ENCODE data around the gene GTF3A. TPM values are rescaled to one million over a fixed set of nuclear protein-coding genes. Genes with fewer than 3 reads are reported as not detected.
"Not testable (repeated sequence)": the region's sequence is repeated elsewhere in the genome, so short reads cannot be mapped to it uniquely, and the experiment has no call there.

Gene GTF3A
- 137 and 162 TPM in 2 replicates for total RNA-seq (2014; rRNA removed; shearing (Covaris generic); ENCODE audit: low replicate concordance)

- peak; percentile 83 for DNase-seq (ENCODE audit: low read depth)
- in situ Hi-C loops (cut with HindIII; ENCODE audit: low pct_unique_long_range_greater_than_20kb, low sequenced_read_pairs): no loop called here
Observed at GRCh38 chr13:27424246-27425157, at the start of gene GTF3A. TSS of gene GTF3A (plus strand) at chr13:27424619.

- peak; percentile 57 for DNase-seq (ENCODE audit: low read depth)
- in situ Hi-C loops (cut with HindIII; ENCODE audit: low pct_unique_long_range_greater_than_20kb, low sequenced_read_pairs): no loop called here
Observed at GRCh38 chr13:27374650-27375049, 49.8 kb upstream of the GTF3A start.

DNA sequence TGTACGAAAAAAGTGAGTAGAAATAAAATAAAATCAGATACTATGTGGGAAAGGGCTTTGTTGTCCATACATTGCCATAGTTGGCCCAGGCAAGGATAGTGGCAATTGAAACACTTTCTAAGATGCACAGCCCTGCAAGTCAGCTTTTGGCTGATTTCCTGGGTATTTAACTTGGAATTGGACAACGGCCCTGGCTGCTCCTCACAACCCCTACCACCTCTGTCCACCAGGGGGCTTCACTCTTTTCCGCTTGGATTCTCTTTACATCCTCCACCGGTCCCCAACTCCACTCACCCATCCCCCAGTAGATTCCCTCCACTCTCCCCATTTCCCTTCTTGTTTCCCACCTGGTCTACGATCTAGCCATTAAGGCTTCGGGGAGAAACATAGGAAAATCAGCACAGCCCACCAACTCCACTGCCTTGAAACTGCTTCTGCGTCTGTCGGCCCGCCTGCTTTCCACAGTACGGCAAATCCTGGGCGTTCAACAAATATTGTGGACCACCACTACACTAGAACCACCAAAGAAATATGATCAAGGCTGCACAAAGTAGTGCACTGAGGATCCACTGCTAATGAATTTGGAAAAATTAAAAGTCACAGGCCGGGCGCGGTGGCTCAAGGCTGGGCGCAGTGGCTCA, 48.6 kb upstream of the GTF3A start:
- DNase-seq (ENCODE audit: low read depth): no peak
- in situ Hi-C loops (cut with HindIII; ENCODE audit: low pct_unique_long_range_greater_than_20kb, low sequenced_read_pairs): no loop called here

DNA sequence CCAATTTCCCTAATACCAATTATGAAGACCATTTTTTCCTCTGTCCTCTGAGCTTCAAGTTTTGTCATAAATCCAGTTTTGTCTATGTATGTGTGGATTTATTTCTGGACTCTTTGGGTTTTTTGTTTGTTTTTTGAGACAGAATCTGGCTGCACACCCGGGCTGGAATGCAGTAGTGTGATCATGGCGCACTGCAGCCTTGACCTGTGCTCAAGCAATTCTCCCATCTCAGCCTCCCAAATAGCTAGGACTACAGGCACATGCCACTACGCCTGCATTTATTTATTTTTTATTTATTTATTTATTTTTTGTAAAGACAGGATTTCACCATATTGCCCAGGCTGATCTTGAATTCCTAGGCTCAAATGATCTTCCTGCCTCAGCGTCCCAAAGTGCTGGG, 45.3 kb upstream of the GTF3A start:
- in situ Hi-C loops (cut with HindIII; ENCODE audit: low pct_unique_long_range_greater_than_20kb, low sequenced_read_pairs): no loop called here
- DNase-seq (ENCODE audit: low read depth): no peak

DNA sequence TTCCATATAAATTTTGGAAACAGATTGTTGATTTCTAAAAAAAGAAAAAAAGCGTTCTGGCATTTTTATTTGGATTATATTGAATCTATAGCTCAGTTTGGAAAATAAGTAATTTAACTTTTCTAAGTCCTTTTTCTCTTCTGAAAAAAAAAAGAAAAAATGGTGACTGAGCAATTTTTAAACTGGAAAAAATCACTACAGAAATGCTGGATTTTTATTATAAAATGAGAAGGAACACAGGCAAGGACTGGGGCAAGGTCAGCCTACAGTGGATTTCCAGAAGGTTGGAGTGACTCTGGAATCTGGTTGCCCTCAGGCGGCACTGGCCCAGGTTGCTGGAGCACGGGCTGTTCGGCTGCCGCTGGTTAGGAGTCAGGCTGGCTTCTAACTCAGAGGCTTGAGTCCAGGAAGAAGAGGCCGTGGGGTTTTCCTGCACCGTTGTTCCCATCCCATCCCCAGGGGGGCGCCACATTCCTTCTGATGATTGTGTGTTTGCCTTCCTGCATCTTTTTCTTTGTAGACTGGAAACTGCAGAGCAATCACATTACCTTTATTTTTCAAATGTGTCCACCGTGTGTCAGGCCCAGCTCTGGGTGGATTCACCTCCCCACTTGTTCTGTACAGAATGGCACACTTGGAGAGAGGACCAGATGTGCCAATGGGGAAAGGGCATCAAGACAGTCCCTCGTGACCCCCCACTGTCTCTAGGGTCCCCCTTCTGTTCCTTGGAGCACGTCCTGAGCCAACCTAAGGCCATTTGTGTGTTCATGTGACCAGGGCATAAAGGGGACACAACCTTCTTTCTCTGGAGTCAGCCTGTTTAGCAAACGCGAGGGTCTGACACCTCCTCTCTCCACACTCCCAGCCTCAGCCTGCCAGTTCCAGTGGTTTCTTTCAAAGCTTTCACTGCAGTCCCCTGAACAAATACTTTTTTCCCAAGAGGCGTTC, 44.5 kb upstream of the GTF3A start:
- in situ Hi-C loops (cut with HindIII; ENCODE audit: low pct_unique_long_range_greater_than_20kb, low sequenced_read_pairs): no loop called here
- DNase-seq (ENCODE audit: low read depth): peak; percentile 39

GRCh38 chr13:27381601-27382000, 42.8 kb upstream of the GTF3A start:
- in situ Hi-C loops (cut with HindIII; ENCODE audit: low pct_unique_long_range_greater_than_20kb, low sequenced_read_pairs): no loop called here

GRCh38 chr13:27383104-27383921, 41.1 kb upstream of the GTF3A start:
- DNase-seq (ENCODE audit: low read depth): peak; percentile 46
- in situ Hi-C loops (cut with HindIII; ENCODE audit: low pct_unique_long_range_greater_than_20kb, low sequenced_read_pairs): no loop called here

More at GRCh38 chr13:27381601-27382000, 42.8 kb upstream of the GTF3A start:
- no peak for DNase-seq (ENCODE audit: low read depth)

- DNase-seq (ENCODE audit: low read depth): no peak
- in situ Hi-C loops (cut with HindIII; ENCODE audit: low pct_unique_long_range_greater_than_20kb, low sequenced_read_pairs): no loop called here
Observed at GRCh38 chr13:27384285-27384684, 40.1 kb upstream of the GTF3A start.

- no peak for DNase-seq (ENCODE audit: low read depth)
Observed at GRCh38 chr13:27388241-27388640, 36.2 kb upstream of the GTF3A start.

GRCh38 chr13:27389891-27390290, 34.5 kb upstream of the GTF3A start:
- DNase-seq (ENCODE audit: low read depth): no peak
- in situ Hi-C loops (cut with HindIII; ENCODE audit: low pct_unique_long_range_greater_than_20kb, low sequenced_read_pairs): no loop called here

More at GRCh38 chr13:27388241-27388640, 36.2 kb upstream of the GTF3A start:
- in situ Hi-C loops (cut with HindIII; ENCODE audit: low pct_unique_long_range_greater_than_20kb, low sequenced_read_pairs): no loop called here

GRCh38 chr13:27391471-27391870, 32.9 kb upstream of the GTF3A start:
- no peak for DNase-seq (ENCODE audit: low read depth)
- in situ Hi-C loops (cut with HindIII; ENCODE audit: low pct_unique_long_range_greater_than_20kb, low sequenced_read_pairs): no loop called here

DNA sequence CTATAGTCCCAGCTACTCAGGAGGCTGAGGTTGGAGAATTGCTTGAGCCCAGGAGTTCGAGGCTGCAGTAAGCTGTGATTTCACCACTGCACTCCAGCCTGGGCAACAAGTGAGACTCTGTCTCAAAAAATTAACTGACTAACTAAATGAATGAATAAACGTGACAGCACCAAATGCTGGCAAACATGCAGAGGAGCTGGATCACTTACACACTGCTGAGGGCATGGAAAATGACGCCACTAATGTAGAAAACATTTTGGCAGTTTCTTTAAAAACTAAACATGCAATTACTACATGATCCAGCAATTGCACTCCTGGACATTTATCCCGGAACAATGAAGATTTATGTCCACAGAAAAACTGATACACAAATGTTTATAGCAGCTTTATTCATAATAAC, 31.3 kb upstream of the GTF3A start:
- in situ Hi-C loops (cut with HindIII; ENCODE audit: low pct_unique_long_range_greater_than_20kb, low sequenced_read_pairs): no loop called here
- no peak for DNase-seq (ENCODE audit: low read depth)

DNA sequence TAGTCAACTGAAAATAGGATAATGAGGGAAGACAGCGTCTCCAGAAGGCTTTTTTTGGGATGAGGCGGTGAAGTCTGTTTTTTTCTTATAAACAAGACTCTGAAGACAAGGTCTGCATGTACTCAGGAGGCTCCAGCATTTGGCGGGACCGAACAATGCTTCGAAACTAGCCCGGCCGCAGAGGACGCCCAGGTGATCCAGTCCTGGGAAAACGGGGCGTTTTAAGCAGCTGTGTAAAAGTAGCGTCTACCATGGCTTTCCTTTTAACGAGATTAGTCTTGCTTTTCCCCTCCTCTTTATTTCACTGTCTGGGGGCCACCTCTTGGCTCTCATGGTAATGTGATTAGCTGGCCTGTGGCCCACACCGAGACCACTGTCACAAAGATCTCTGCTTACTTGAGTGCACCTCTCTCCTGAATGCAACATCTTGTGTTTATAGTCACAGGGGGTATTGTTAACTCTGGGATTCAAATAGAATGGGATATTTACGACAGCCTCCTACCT, 29.4 kb upstream of the GTF3A start:
- in situ Hi-C loops (cut with HindIII; ENCODE audit: low pct_unique_long_range_greater_than_20kb, low sequenced_read_pairs): no loop called here

GRCh38 chr13:27396252-27396846, 28.1 kb upstream of the GTF3A start:
- in situ Hi-C loops (cut with HindIII; ENCODE audit: low pct_unique_long_range_greater_than_20kb, low sequenced_read_pairs): no loop called here
- DNase-seq (ENCODE audit: low read depth): no peak

More for the DNA sequence above, 29.4 kb upstream of the GTF3A start:
- DNase-seq (ENCODE audit: low read depth): no peak

- no peak for DNase-seq (ENCODE audit: low read depth)
- in situ Hi-C loops (cut with HindIII; ENCODE audit: low pct_unique_long_range_greater_than_20kb, low sequenced_read_pairs): no loop called here
Observed at GRCh38 chr13:27398360-27398759, 26.1 kb upstream of the GTF3A start.

DNA sequence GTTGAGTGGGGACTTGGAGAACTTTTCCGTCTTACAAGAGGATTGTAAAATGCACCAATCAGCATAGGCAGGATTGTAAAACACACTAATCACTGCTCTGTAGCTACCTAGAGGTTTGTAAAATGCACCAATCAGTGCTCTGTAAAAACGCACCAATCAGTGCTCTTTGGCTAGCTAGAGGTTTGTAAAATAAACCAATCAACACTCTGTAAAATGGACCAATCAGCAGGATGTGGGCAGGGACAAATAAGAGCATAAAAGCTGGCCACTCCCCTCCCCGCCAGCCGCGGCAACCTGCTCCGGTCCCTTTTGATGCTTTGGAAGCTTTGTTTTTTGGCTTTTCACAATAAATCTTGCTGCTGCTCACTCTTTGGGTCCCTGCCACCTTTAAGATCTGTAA, 24.0 kb upstream of the GTF3A start:
- in situ Hi-C loops (cut with HindIII; ENCODE audit: low pct_unique_long_range_greater_than_20kb, low sequenced_read_pairs): not testable (repeated sequence)

DNA sequence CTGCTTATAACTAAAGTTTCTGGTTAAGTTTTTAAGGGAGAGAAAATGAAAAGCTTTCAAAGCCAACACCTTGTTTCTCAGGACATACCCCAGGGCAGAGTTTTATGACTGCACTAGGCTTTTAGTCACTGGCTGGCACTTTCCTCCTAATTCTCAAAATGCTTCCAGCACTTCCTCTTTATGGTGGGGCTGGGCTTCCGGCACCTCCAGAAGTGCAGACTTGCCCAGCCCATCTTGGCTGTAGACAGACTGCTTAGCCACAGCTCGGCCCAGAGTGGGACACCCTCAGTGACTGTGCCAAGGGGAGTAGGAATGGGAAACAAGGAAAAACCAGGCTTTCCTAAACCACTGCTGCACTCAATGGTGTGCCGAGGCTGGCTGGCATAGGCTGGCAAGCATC, 23.2 kb upstream of the GTF3A start:
- DNase-seq (ENCODE audit: low read depth): no peak
- in situ Hi-C loops (cut with HindIII; ENCODE audit: low pct_unique_long_range_greater_than_20kb, low sequenced_read_pairs): no loop called here

More for the DNA sequence above, 24.0 kb upstream of the GTF3A start:
- not testable (repeated sequence) for DNase-seq (ENCODE audit: low read depth)

Data from Caki2 (cell line).